AG09319 (cell line): Measurements from ENCODE around the gene TMBIM1.
A peak's percentile ranks its signal among the peaks of the same experiment; 100 is the strongest.

ENCODE experiments used
- DNase-seq: peaks from one replicate; pipeline ENCODE4 v3.0.0-alpha.2; 2010; ENCODE audit warnings: low read depth; ENCODE audit errors: extremely low read depth
- CTCF ChIP-seq: IDR thresholded peaks from 2 replicates; pipeline ENCODE4 v1.5.1; 2011; ENCODE audit warnings: low read depth, mild to moderate bottlenecking, inconsistent platforms, low read length, moderate library complexity

TMBIM1 gene

GRCh38 chr2:218233543-218233942, 58.8 kb downstream of the TMBIM1 start:
- TF ChIP-seq CTCF = no peak
- DNase-seq = no peak

- DNase-seq = no peak
- TF ChIP-seq CTCF = no peak; the same call in 1 of the 2 replicates
Observed at GRCh38 chr2:218230882-218231281, 61.4 kb downstream of the TMBIM1 start.

- no peak for TF ChIP-seq CTCF
- DNase-seq = no peak
Observed at GRCh38 chr2:218229851-218230250, 62.5 kb downstream of the TMBIM1 start.

GRCh38 chr2:218229239-218229638, 63.1 kb downstream of the TMBIM1 start:
- peak; percentile 37 for DNase-seq
- no peak for TF ChIP-seq CTCF

GRCh38 chr2:218228366-218229090, 63.8 kb downstream of the TMBIM1 start:
- TF ChIP-seq CTCF = no peak
- DNase-seq = no peak

- TF ChIP-seq CTCF = no peak
- DNase-seq = no peak
Observed at GRCh38 chr2:218226903-218227302, 65.4 kb downstream of the TMBIM1 start.
